Vagina (tissue), 2 donors: ENCODE data around the gene ERF. TPM values are rescaled to one million over a fixed set of nuclear protein-coding genes. Genes with fewer than 3 reads are reported as not detected.

Source experiments
- DNase-seq, 2 donors: peaks; one replicate each; pipeline ENCODE4 v3.0.0-alpha.2; 2017; ENCODE audit errors: extremely low spot score in 2 of 2
- H3K27ac ChIP-seq: fragments of 200-600 bp; sonication (generic); one replicate; pipeline ENCODE4 v1.5.1; 2019
- H3K27me3 ChIP-seq: fragments of 200-600 bp; sonication (generic); one replicate; pipeline ENCODE4 v1.5.1; 2019
- H3K36me3 ChIP-seq, 2 donors: fragments of 200-600 bp; sonication (generic); one replicate each; pipeline ENCODE4 v1.5.1; 2017 to 2019
- H3K4me1 ChIP-seq: fragments of 200-600 bp; sonication (generic); one replicate; pipeline ENCODE4 v1.5.1; 2019
- H3K4me3 ChIP-seq, 2 donors: fragments of 200-600 bp; sonication (generic); 1 replicate in 1 of 2; 2 replicates in 1 of 2; pipeline ENCODE4 v1.5.1; 2016 to 2019
- H3K9me3 ChIP-seq: fragments of 200-600 bp; sonication (generic); one replicate; pipeline ENCODE4 v1.5.1; 2019
- POLR2A ChIP-seq, 2 donors: fragments of 450-650 bp; IDR thresholded peaks; one replicate each; pipeline ENCODE4 v1.6.1; 2017; ENCODE audit warnings: antibody characterized with exemption in 2 of 2, mild to moderate bottlenecking in 2 of 2, moderate library complexity in 2 of 2
- POLR2AphosphoS5 ChIP-seq, 2 donors: sonication (generic); formaldehyde crosslinking; IDR thresholded peaks; one replicate each; pipeline ENCODE4 v1.9.0; 2017; ENCODE audit warnings: antibody characterized with exemption in 2 of 2, mild to moderate bottlenecking in 2 of 2, low read depth in 1 of 2; ENCODE audit not compliant: insufficient read depth in 1 of 2
- intact Hi-C: fragments of 100-400 bp; cut with DNase I; formaldehyde crosslinking; loops from one replicate; pipeline ENCODE4 v1.15.1; 2023
- total RNA-seq: library from RNA; depleted of rRNA; stranded (reverse); fragments of >200 nt; gene quantifications from one replicate; pipeline ENCODE4 v1.2.3, GENCODE V29; 2016
- TF ChIP-seq, protein P1 (sequence below), 3 experiments: fragments of 450-650 bp in 2 of 3; fragments of 200-600 bp in 1 of 3; sonication (generic) in 1 of 3; IDR thresholded peaks; one replicate each; pipeline ENCODE4 v1.5.1; 2017 to 2019; ENCODE audit warnings: antibody characterized with exemption in 3 of 3, mild to moderate bottlenecking in 2 of 3, moderate library complexity in 2 of 3

The ERF gene
- total RNA-seq, 1 donor from 2014 or later = 44.7 TPM

- H3K27me3 ChIP-seq = no peaks in the 10 kb centered on the region
- no peak for DNase-seq
- peak overlapping the region; percentile 94 for H3K27ac ChIP-seq
- intact Hi-C loops = no loop called here
- peaks cover 57% of the 10 kb centered on the region for H3K4me1 ChIP-seq
- TF ChIP-seq POLR2AphosphoS5 (IDR thresholded peaks at IDR 0.05; ENCODE audit: insufficient read depth in 1 of 2, low read depth in 1 of 2) (no peak), POLR2A (IDR thresholded peaks at IDR 0.05) (no peak)
- TF ChIP-seq, protein P1, sequence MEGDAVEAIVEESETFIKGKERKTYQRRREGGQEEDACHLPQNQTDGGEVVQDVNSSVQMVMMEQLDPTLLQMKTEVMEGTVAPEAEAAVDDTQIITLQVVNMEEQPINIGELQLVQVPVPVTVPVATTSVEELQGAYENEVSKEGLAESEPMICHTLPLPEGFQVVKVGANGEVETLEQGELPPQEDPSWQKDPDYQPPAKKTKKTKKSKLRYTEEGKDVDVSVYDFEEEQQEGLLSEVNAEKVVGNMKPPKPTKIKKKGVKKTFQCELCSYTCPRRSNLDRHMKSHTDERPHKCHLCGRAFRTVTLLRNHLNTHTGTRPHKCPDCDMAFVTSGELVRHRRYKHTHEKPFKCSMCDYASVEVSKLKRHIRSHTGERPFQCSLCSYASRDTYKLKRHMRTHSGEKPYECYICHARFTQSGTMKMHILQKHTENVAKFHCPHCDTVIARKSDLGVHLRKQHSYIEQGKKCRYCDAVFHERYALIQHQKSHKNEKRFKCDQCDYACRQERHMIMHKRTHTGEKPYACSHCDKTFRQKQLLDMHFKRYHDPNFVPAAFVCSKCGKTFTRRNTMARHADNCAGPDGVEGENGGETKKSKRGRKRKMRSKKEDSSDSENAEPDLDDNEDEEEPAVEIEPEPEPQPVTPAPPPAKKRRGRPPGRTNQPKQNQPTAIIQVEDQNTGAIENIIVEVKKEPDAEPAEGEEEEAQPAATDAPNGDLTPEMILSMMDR (IDR thresholded peaks at IDR 0.05) = no peak
- H3K4me3 ChIP-seq = peak overlapping the region; percentile 66 to 90
- H3K36me3 ChIP-seq = peaks cover 0 to 27% of the 10 kb centered on the region in 2 donors
- no peaks in the 10 kb centered on the region for H3K9me3 ChIP-seq
Measured at GRCh38 chr19:42284591-42285341, 29.8 kb upstream of the ERF start.

DNA sequence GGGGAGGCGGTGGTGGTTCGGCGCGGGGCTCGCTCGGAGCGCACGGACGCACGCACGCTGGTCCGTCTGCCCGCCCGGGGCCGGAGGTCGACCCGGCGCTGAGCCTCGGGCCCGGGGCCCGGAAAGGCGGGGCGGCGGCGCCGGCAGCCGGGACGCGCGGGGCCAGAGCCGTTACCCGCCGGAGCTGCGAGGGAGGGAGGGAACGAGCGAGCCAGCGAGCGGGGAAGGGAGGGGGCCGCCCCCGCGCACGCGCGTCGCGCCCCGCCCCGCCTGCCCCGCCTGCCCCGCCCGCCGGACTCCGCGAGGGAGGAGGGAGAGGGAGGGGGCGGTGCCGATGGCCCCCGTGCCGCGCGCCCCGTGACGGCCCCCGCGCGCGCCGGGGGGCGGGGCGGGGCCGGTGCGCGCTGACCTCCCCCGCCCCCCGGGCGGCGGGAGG lies 29.2 kb upstream of the ERF start:
- H3K27me3 ChIP-seq = no peaks in the 10 kb centered on the region
- H3K27ac ChIP-seq = peak overlapping the region; percentile 100
- peaks cover 64% of the 10 kb centered on the region for H3K4me1 ChIP-seq
- peak overlapping the region; percentile 66 to 90 for H3K4me3 ChIP-seq
- peak in 1 of 2 donors; percentile 72 for TF ChIP-seq POLR2A (IDR thresholded peaks at IDR 0.05)
- TF ChIP-seq, protein P1 (IDR thresholded peaks at IDR 0.05) = no peak
- peaks cover 0 to 21% of the 10 kb centered on the region in 2 donors for H3K36me3 ChIP-seq
- no peaks in the 10 kb centered on the region for H3K9me3 ChIP-seq
- intact Hi-C loops = no loop called here
- no peak for DNase-seq

DNA sequence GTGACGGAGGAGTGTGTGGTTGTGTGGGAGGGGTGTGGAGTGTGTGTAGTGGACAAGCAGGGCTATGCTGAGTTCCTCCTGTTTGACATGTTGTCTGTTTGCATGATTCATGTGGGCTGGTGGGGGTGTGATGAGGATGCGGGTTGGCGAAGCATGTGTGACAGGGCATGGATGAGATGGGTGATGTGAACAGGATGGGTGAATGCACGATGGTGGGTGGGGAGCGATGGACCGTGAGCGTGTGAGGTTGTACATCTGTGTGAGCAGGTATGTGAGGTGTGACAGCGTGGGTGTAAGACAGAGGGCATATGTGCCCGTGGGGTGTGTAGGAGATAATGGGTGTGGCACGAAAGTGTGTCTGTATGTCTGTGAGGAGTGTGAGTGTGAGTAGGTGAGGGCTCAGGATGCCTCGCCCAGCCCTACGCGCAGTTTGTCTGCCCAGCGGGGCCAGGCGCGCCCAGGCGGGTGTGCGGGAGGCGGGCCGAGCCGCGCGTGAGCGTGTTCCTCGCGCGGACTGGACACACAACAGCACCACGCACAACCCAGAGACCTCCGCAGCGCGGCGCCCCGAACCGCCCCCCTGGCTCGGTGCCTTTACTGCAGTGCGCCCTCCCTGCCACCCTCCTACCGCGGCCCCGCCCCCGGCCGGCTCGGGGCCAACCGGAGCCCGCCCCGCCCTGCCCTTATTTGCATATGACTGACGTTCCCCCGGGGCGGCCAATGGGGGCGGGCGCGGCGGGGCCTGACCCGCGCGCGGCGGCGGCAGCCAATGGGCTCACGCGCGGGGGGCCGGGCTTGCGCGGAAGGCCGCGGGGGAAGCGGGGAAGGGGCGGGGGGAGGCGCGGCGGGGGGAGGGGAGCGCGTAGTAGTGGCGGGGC lies 28.5 kb upstream of the ERF start:
- DNase-seq = no peak
- Histone ChIP-seq H3K36me3 (peaks cover 0 to 14% of the 10 kb centered on the region in 2 donors), H3K27ac (peak overlapping the region; percentile 100), H3K9me3 (no peaks in the 10 kb centered on the region), H3K4me3 (peak overlapping the region; percentile 66 to 90), H3K4me1 (peaks cover 70% of the 10 kb centered on the region), H3K27me3 (no peaks in the 10 kb centered on the region)
- TF ChIP-seq POLR2AphosphoS5 (IDR thresholded peaks at IDR 0.05; ENCODE audit: insufficient read depth in 1 of 2, low read depth in 1 of 2) = peak in 1 of 2 donors; percentile 96
- peak; percentile 39 to 85 for TF ChIP-seq POLR2A (IDR thresholded peaks at IDR 0.05)
- TF ChIP-seq, protein P1 (IDR thresholded peaks at IDR 0.05) = peak in 1 of 3 experiments; percentile 21
- intact Hi-C loops = no loop called here

- peaks cover 77% of the 10 kb centered on the region for H3K4me1 ChIP-seq
- peaks cover 0 to 8% of the 10 kb centered on the region in 2 donors for H3K36me3 ChIP-seq
- H3K27ac ChIP-seq = peak overlapping the region; percentile 100
- DNase-seq = no peak
- peak overlapping the region; percentile 66 to 90 for H3K4me3 ChIP-seq
- H3K9me3 ChIP-seq = no peaks in the 10 kb centered on the region
- intact Hi-C loops = no loop called here
- no peaks in the 10 kb centered on the region for H3K27me3 ChIP-seq
- TF ChIP-seq POLR2AphosphoS5 (IDR thresholded peaks at IDR 0.05; ENCODE audit: insufficient read depth in 1 of 2, low read depth in 1 of 2) (no peak), POLR2A (IDR thresholded peaks at IDR 0.05) (no peak)
- TF ChIP-seq, protein P1 (IDR thresholded peaks at IDR 0.05) = no peak
Measured at GRCh38 chr19:42282819-42283187, 27.9 kb upstream of the ERF start.
